MV-4-11 (cell line): ENCODE measurements around the gene CCNA1.

Experiments
- DNase-seq: peaks from one replicate; lab custom pipeline; 2025; lab: John Stamatoyannopoulos, UW

The CCNA1 gene

GRCh38 chr13:36453516-36453915 is 21.2 kb downstream of the CCNA1 start:
- peak; percentile 56 for DNase-seq

- no peak for DNase-seq
Measured at GRCh38 chr13:36454121-36454520, 21.8 kb downstream of the CCNA1 start.

- DNase-seq: no peak
Measured at GRCh38 chr13:36454987-36455386, 22.7 kb downstream of the CCNA1 start.

GRCh38 chr13:36456577-36456976 is 24.3 kb downstream of the CCNA1 start:
- no peak for DNase-seq

GRCh38 chr13:36461506-36461905 is 29.2 kb downstream of the CCNA1 start:
- no peak for DNase-seq

GRCh38 chr13:36475468-36475867 is 43.2 kb downstream of the CCNA1 start:
- no peak for DNase-seq

- no peak for DNase-seq
Measured at GRCh38 chr13:36476661-36477060, 44.4 kb downstream of the CCNA1 start.

GRCh38 chr13:36480726-36481427 is 48.6 kb downstream of the CCNA1 start:
- DNase-seq: peak; percentile 81

- no peak for DNase-seq
Measured at GRCh38 chr13:36490055-36490454, 57.8 kb downstream of the CCNA1 start.
